Keratinocyte (primary cell): ENCODE data around the gene MADD. TPM values are rescaled to one million over a fixed set of nuclear protein-coding genes. Genes with fewer than 3 reads are reported as not detected.

Experiments
- DNase-seq: peaks from one replicate; pipeline ENCODE4 v3.0.0-alpha.2; 2011; ENCODE audit warnings: low read depth, missing footprints, low spot score
- FAIRE-seq: peaks from 2 replicates; lab custom pipeline; 2011; peaks lifted over from hg19 to GRCh38; lab: Jason Lieb, UNC
- H2AFZ ChIP-seq: 2 replicates; pipeline ENCODE4 v1.6.0; 2012; ENCODE audit warnings: low read length, control low read depth, inconsistent platforms; ENCODE audit not compliant: control insufficient read depth
- H3K27ac ChIP-seq: 2 replicates; pipeline ENCODE4 v1.5.1; 2011; ENCODE audit warnings: low read length; ENCODE audit not compliant: control insufficient read depth, insufficient read depth
- H3K27me3 ChIP-seq: 3 replicates; pipeline ENCODE4 v1.6.0; 2011; ENCODE audit warnings: low read length; ENCODE audit not compliant: control insufficient read depth, insufficient read depth; ENCODE audit errors: extremely low read depth
- H3K36me3 ChIP-seq, 2 experiments: 2 replicates in 1 of 2; 3 replicates in 1 of 2; pipeline ENCODE4 v1.5.1; 2011; ENCODE audit warnings: low read length in 2 of 2, mild to moderate bottlenecking in 1 of 2; ENCODE audit not compliant: control insufficient read depth in 2 of 2, insufficient read depth in 2 of 2; ENCODE audit errors: extremely low read depth in 1 of 2
- H3K4me1 ChIP-seq: 3 replicates; pipeline ENCODE4 v1.5.1; 2011; ENCODE audit warnings: low read length; ENCODE audit not compliant: control insufficient read depth, insufficient read depth; ENCODE audit errors: extremely low read depth
- H3K4me2 ChIP-seq: 3 replicates; pipeline ENCODE4 v1.6.0; 2011; ENCODE audit warnings: low read depth, low read length; ENCODE audit not compliant: control insufficient read depth, insufficient read depth; ENCODE audit errors: extremely low read depth
- H3K4me3 ChIP-seq, 3 experiments: fragments of 200-600 bp in 1 of 3; sonication (generic) in 1 of 3; 2 replicates in 2 of 3; 3 replicates in 1 of 3; pipeline ENCODE4 v1.5.1; 2011 to 2016; ENCODE audit warnings: low read length in 3 of 3, mild to moderate bottlenecking in 3 of 3, control low read depth in 2 of 3, inconsistent platforms in 1 of 3, low read depth in 1 of 3, mixed read lengths in 1 of 3, mixed run types in 1 of 3, moderate library complexity in 1 of 3; ENCODE audit not compliant: control insufficient read depth in 2 of 3, insufficient read depth in 2 of 3; ENCODE audit errors: extremely low read depth in 1 of 3
- H3K79me2 ChIP-seq: 2 replicates; pipeline ENCODE4 v1.6.0; 2012; ENCODE audit warnings: low read length; ENCODE audit not compliant: control insufficient read depth, insufficient read depth
- H3K9ac ChIP-seq: 3 replicates; pipeline ENCODE4 v1.6.0; 2011; ENCODE audit warnings: low read length; ENCODE audit not compliant: control insufficient read depth, insufficient read depth; ENCODE audit errors: extremely low read depth
- H3K9me1 ChIP-seq: 3 replicates; pipeline ENCODE4 v1.6.0; 2011; ENCODE audit warnings: low read length; ENCODE audit not compliant: control insufficient read depth, insufficient read depth; ENCODE audit errors: extremely low read depth
- H3K9me3 ChIP-seq: 2 replicates; pipeline ENCODE4 v1.5.1; 2012; ENCODE audit warnings: low read depth, low read length; ENCODE audit not compliant: control insufficient read depth
- H4K20me1 ChIP-seq: 3 replicates; pipeline ENCODE4 v1.6.0; 2011; ENCODE audit warnings: low read length; ENCODE audit not compliant: control insufficient read depth, insufficient read depth; ENCODE audit errors: extremely low read depth
- EZH2 ChIP-seq: IDR thresholded peaks from one replicate; pipeline ENCODE4 v1.6.1; 2012; ENCODE audit warnings: inconsistent platforms, mild to moderate bottlenecking, low read length, moderate library complexity
- dilution Hi-C: fragments of 300-500 bp; cut with MboI; formaldehyde crosslinking; loops from one replicate; pipeline ENCODE4 v1.7.0; 2020; ENCODE audit warnings: low sequenced_read_pairs; ENCODE audit not compliant: extremely low pct_ligation_motif_present
- polyA plus RNA-seq, 5 experiments: library from polyadenylated mRNA; depleted of rRNA in 3 of 5; stranded (reverse) in 3 of 5; stranded (forward) in 1 of 5; unstranded in 1 of 5; fragments of >200 nt; gene quantifications; 1 replicate in 1 of 5; 2 replicates in 3 of 5; 3 replicates in 1 of 5; pipeline versions ENCODE4 v1.2.1 to v1.2.3, GENCODE V29; 2011 to 2012; ENCODE audit warnings: missing spikeins in 2 of 5, low read depth in 1 of 5, low replicate concordance in 1 of 5
- TF ChIP-seq, protein P1 (sequence below), 3 experiments: IDR thresholded peaks in 1 of 3; conservative IDR thresholded peaks in 1 of 3; optimal IDR thresholded peaks in 1 of 3; 2 replicates in 2 of 3; 3 replicates in 1 of 3; pipeline versions ENCODE3 to v1.5.1; 2011; ENCODE audit warnings: low read length in 3 of 3, mild to moderate bottlenecking in 3 of 3, moderate library complexity in 2 of 3, control low read depth in 1 of 3, inconsistent platforms in 1 of 3; ENCODE audit not compliant: insufficient read depth in 2 of 3; ENCODE audit errors: extremely low read depth in 1 of 3

MADD gene
- polyA plus RNA-seq, 1 donor (not counting 4 experiments of a cell fraction or from before 2014, with no cell fraction given): 11.9 TPM

DNA sequence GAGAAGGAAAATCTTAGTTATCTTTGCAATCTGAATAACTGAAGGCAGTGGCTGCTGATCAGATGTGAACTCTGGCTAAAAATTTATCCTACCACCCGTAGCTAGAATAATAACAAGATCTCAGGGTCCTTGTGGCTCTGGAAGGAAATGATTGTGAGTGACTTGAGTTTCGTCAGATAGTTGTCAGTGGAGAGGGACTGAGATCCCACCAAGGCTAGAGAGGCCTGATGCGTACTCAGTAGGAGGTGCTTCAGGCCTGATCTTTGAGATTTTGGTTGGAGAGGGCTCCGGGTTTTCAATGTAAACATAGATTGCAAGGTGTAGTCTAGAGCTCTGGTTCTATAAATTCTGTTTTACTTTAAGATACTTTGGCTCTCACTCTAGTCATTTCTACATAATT lies 1.4 kb downstream of the MADD start:
- Histone ChIP-seq H3K79me2 (peaks cover 32% of the 10 kb centered on the region), H3K36me3 (peaks cover 0 to 10% of the 10 kb centered on the region in 2 experiments), H3K27me3 (no peaks in the 10 kb centered on the region), H3K4me3 (peak overlapping the region in 1 of 3 experiments; percentile 73), H2AFZ (no peak overlapping the region), H3K9me3 (no peaks in the 10 kb centered on the region), H3K4me2 (peak overlapping the region; percentile 90), H3K9ac (no peak overlapping the region), H3K4me1 (peaks cover 17% of the 10 kb centered on the region), H3K9me1 (peaks cover 2% of the 10 kb centered on the region), H3K27ac (no peak overlapping the region), H4K20me1 (no peaks in the 10 kb centered on the region)
- TF ChIP-seq, protein P1, sequence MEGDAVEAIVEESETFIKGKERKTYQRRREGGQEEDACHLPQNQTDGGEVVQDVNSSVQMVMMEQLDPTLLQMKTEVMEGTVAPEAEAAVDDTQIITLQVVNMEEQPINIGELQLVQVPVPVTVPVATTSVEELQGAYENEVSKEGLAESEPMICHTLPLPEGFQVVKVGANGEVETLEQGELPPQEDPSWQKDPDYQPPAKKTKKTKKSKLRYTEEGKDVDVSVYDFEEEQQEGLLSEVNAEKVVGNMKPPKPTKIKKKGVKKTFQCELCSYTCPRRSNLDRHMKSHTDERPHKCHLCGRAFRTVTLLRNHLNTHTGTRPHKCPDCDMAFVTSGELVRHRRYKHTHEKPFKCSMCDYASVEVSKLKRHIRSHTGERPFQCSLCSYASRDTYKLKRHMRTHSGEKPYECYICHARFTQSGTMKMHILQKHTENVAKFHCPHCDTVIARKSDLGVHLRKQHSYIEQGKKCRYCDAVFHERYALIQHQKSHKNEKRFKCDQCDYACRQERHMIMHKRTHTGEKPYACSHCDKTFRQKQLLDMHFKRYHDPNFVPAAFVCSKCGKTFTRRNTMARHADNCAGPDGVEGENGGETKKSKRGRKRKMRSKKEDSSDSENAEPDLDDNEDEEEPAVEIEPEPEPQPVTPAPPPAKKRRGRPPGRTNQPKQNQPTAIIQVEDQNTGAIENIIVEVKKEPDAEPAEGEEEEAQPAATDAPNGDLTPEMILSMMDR (optimal IDR thresholded peaks at IDR 0.05 in 1 of 3, IDR thresholded peaks at IDR 0.05 in 1 of 3, conservative IDR thresholded peaks at IDR 0.05 in 1 of 3; ENCODE audit: extremely low read depth in 1 of 3, insufficient read depth in 2 of 3, low read length in 3 of 3): no peak
- no peak for TF ChIP-seq EZH2
- FAIRE-seq: no peak
- dilution Hi-C loops: no loop called here
- DNase-seq: no peak

DNA sequence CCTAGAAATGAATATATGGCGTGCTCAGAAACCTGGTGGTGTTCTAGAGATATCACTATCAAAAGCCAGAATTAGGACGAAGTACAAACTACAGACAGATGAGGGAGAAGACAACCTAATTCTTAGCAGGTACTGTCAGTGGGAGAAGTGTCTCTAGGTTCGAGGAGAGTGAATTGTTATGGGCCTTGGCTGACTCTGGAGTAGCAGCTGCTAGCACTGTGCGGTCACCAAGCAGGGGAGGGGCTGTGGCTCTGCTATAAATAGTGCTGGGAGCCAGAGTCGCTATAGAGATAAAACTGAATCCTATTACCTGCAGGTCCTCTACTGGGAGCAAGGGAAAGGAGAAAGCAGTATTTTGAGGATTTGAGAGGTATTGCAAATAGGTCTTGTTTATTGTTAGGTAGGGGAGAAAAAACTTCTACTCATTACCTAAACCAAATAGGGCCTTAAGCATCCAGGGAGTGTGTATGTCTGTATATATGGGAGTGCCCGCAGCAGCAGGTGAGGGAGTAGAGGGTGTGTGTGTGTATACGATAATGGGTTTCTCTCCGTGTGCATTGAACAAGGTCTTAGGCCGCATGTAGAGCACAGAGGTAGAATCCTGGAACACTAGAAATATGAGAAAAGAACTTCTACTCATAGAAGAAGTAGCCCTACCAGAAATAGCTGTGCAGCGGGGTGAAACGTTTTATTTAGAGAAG lies 2.2 kb downstream of the MADD start:
- H3K9me3 ChIP-seq: no peaks in the 10 kb centered on the region
- peaks cover 17% of the 10 kb centered on the region for H3K4me1 ChIP-seq
- peaks cover 0 to 15% of the 10 kb centered on the region in 2 experiments for H3K36me3 ChIP-seq
- dilution Hi-C loops: no loop called here
- H3K27ac ChIP-seq: no peak overlapping the region
- H3K9me1 ChIP-seq: peaks cover 2% of the 10 kb centered on the region
- no peak for FAIRE-seq
- DNase-seq: no peak
- H4K20me1 ChIP-seq: no peaks in the 10 kb centered on the region
- H3K79me2 ChIP-seq: peaks cover 32% of the 10 kb centered on the region
- H3K4me3 ChIP-seq: no peak overlapping the region
- no peak overlapping the region for H2AFZ ChIP-seq
- H3K9ac ChIP-seq: no peak overlapping the region
- no peaks in the 10 kb centered on the region for H3K27me3 ChIP-seq
- no peak overlapping the region for H3K4me2 ChIP-seq
- TF ChIP-seq, protein P1 (optimal IDR thresholded peaks at IDR 0.05 in 1 of 3, IDR thresholded peaks at IDR 0.05 in 1 of 3, conservative IDR thresholded peaks at IDR 0.05 in 1 of 3; ENCODE audit: extremely low read depth in 1 of 3, insufficient read depth in 2 of 3, low read length in 3 of 3): no peak
- TF ChIP-seq EZH2: no peak
